ENCODE measurements around the gene PITX1. TPM values are rescaled to one million over a fixed set of nuclear protein-coding genes. Genes with fewer than 3 reads are reported as not detected.

The PITX1 gene
- total RNA-seq, 1 experiment from 2014 or later = 31.0 TPM

DNA sequence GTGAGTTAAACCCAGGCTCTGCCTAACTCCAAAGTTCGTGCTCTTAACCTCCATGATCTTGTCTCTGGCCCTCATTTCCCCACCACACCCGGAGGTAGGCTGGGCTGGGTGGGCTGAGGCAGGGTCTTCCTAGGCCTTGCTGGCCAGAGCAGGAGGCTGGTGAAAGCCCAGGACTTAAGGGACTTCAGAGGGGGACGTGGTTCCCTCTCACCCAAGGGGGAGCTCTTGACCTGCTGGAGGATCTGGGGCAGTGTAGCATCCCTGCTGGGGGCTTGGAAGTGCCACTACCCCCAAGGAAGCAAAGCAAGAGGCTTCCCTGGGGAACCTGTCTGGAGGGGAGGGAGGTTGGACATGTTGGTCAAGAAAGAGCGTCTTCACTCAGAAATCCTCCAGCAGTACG is 14.7 kb downstream of the PITX1 start:
- RAD21 ChIA-PET (ENCODE audit: low non-redundant PET in 1 of 2, low total read pairs in 2 of 2, uncharacterized antibody in 2 of 2, unreplicated experiment in 2 of 2) = no interaction called here
- no peak overlapping the region for H2AFZ ChIP-seq (ENCODE audit: low read depth, low read length, poor library complexity, severe bottlenecking)
- no peak overlapping the region for H3K27ac ChIP-seq (ENCODE audit: low read depth, low read length)
- intact Hi-C loops (cut with micrococcal nuclease) = no loop called here
- POLR2A ChIA-PET = no interaction called here
- no peaks in the 10 kb centered on the region for H3K9me2 ChIP-seq (ENCODE audit: insufficient read depth)
- DNase-seq (ENCODE audit: low read depth, low spot score) (no peak), ATAC-seq (no peak)
- H3K4me2 ChIP-seq (ENCODE audit: low read length) = no peak overlapping the region
- H3K4me1 ChIP-seq (ENCODE audit: control insufficient read depth in 1 of 2, insufficient read depth in 2 of 2, low read length in 2 of 2) = no peaks in the 10 kb centered on the region
- H3K4me3 ChIP-seq (replicated peaks in 1 of 2; ENCODE audit: low read depth in 1 of 2, low read length in 2 of 2) = no peak overlapping the region
- no peaks in the 10 kb centered on the region for H3K79me2 ChIP-seq (ENCODE audit: insufficient read depth, low read length)
- TF ChIP-seq EZH2phosphoT487 (IDR thresholded peaks at IDR 0.05; ENCODE audit: borderline replicate concordance) (no peak), RAD21 (IDR thresholded peaks at IDR 0.05; ENCODE audit: low read depth) (peak; percentile 52)
- TF ChIP-seq, protein P1, sequence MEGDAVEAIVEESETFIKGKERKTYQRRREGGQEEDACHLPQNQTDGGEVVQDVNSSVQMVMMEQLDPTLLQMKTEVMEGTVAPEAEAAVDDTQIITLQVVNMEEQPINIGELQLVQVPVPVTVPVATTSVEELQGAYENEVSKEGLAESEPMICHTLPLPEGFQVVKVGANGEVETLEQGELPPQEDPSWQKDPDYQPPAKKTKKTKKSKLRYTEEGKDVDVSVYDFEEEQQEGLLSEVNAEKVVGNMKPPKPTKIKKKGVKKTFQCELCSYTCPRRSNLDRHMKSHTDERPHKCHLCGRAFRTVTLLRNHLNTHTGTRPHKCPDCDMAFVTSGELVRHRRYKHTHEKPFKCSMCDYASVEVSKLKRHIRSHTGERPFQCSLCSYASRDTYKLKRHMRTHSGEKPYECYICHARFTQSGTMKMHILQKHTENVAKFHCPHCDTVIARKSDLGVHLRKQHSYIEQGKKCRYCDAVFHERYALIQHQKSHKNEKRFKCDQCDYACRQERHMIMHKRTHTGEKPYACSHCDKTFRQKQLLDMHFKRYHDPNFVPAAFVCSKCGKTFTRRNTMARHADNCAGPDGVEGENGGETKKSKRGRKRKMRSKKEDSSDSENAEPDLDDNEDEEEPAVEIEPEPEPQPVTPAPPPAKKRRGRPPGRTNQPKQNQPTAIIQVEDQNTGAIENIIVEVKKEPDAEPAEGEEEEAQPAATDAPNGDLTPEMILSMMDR (IDR thresholded peaks at IDR 0.05 in 2 of 3, conservative IDR thresholded peaks at IDR 0.05 in 1 of 3; ENCODE audit: borderline replicate concordance in 1 of 3, insufficient read depth in 1 of 3, low read depth in 2 of 3, low read length in 2 of 3) = peak in 1 of 3 experiments; percentile 25; a peak in 1 of 6 replicates
- no peaks in the 10 kb centered on the region for H3K36me3 ChIP-seq (ENCODE audit: control insufficient read depth in 1 of 2, insufficient read depth in 2 of 2, low read length in 2 of 2)
- no peaks in the 10 kb centered on the region for H4K20me1 ChIP-seq (ENCODE audit: insufficient read depth)
- no peaks in the 10 kb centered on the region for H3K9me3 ChIP-seq (ENCODE audit: control insufficient read depth in 1 of 2, insufficient read depth in 1 of 2, low read depth in 1 of 2, low read length in 2 of 2)
- no peak overlapping the region for H3K9ac ChIP-seq (ENCODE audit: low read length)
- CTCF ChIA-PET = no interaction called here
- BruUV-seq (replicated peaks) = no TSS peak
- no peaks in the 10 kb centered on the region for H3K27me3 ChIP-seq (ENCODE audit: insufficient read depth, low read length)

DNA sequence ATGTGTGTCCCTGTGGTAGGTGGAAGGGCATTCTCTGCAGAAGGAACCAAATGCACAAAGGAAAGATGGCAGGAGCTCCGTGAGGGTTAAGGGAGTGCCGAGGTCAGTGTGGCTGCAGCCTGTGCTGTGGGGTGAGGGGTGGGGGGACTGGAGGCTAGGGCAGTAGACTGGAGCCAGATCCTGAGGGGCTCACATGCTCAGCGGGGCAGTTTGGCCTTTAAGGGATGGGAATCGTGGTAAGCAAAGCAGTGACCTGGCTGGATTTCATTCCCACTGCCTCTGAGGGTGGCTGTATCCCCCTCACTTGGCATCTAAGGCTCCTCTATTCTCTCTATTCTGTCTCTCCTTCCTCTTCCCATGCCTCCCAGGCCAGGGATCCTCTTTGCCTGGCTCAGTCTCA is 15.6 kb downstream of the PITX1 start:
- no peaks in the 10 kb centered on the region for H3K9me2 ChIP-seq (ENCODE audit: insufficient read depth)
- no peaks in the 10 kb centered on the region for H3K27me3 ChIP-seq (ENCODE audit: insufficient read depth, low read length)
- H3K79me2 ChIP-seq (ENCODE audit: insufficient read depth, low read length) = no peaks in the 10 kb centered on the region
- no peak overlapping the region for H3K4me3 ChIP-seq (replicated peaks in 1 of 2; ENCODE audit: low read depth in 1 of 2, low read length in 2 of 2)
- no peak overlapping the region for H2AFZ ChIP-seq (ENCODE audit: low read depth, low read length, poor library complexity, severe bottlenecking)
- no peaks in the 10 kb centered on the region for H3K36me3 ChIP-seq (ENCODE audit: control insufficient read depth in 1 of 2, insufficient read depth in 2 of 2, low read length in 2 of 2)
- intact Hi-C loops (cut with micrococcal nuclease) = no loop called here
- no peak overlapping the region for H3K4me2 ChIP-seq (ENCODE audit: low read length)
- POLR2A ChIA-PET = no interaction called here
- no TSS peak for BruUV-seq (replicated peaks)
- DNase-seq (ENCODE audit: low read depth, low spot score) (no peak), ATAC-seq (no peak)
- no peaks in the 10 kb centered on the region for H3K9me3 ChIP-seq (ENCODE audit: control insufficient read depth in 1 of 2, insufficient read depth in 1 of 2, low read depth in 1 of 2, low read length in 2 of 2)
- CTCF ChIA-PET = no interaction called here
- H3K4me1 ChIP-seq (ENCODE audit: control insufficient read depth in 1 of 2, insufficient read depth in 2 of 2, low read length in 2 of 2) = no peaks in the 10 kb centered on the region
- RAD21 ChIA-PET (ENCODE audit: low non-redundant PET in 1 of 2, low total read pairs in 2 of 2, uncharacterized antibody in 2 of 2, unreplicated experiment in 2 of 2) = no interaction called here
- no peaks in the 10 kb centered on the region for H4K20me1 ChIP-seq (ENCODE audit: insufficient read depth)
- no peak overlapping the region for H3K27ac ChIP-seq (ENCODE audit: low read depth, low read length)
- TF ChIP-seq ZFX (IDR thresholded peaks at IDR 0.05) (no peak), POLR2A (IDR thresholded peaks at IDR 0.05; ENCODE audit: borderline replicate concordance, extremely low read depth, insufficient read depth, insufficient read length) (no peak), EZH2phosphoT487 (IDR thresholded peaks at IDR 0.05; ENCODE audit: borderline replicate concordance) (no peak), CBX3 (IDR thresholded peaks at IDR 0.05; ENCODE audit: low read depth) (no peak), ELF1 (IDR thresholded peaks at IDR 0.05; ENCODE audit: borderline replicate concordance, low read depth) (no peak), JUND (IDR thresholded peaks at IDR 0.05) (no peak)
- H3K9ac ChIP-seq (ENCODE audit: low read length) = no peak overlapping the region
